ENCODE results near the gene CMIP. TPM values are rescaled to one million over a fixed set of nuclear protein-coding genes. Genes with fewer than 3 reads are reported as not detected.
"Not testable (repeated sequence)": the region's sequence is repeated elsewhere in the genome, so short reads cannot be mapped to it uniquely, and the experiment has no call there.

Gene CMIP
- total RNA-seq, 1 experiment from 2014 or later: 53.6 TPM

- intact Hi-C loops (cut with micrococcal nuclease): loop anchor here (1.0 to 10.0 kb wide), 6 partner anchors 89 to 320 kb away; no protein-coding TSS in a partner anchor
- Mint-ChIP-seq H3K27me3 (ENCODE audit: insufficient read depth, unreplicated experiment) (no peaks in the 10 kb centered on the region), H3K9me3 (ENCODE audit: unreplicated experiment) (no peaks in the 10 kb centered on the region), H3K36me3 (ENCODE audit: insufficient read depth, unreplicated experiment) (peaks cover 6% of the 10 kb centered on the region), H3K4me3 (ENCODE audit: unreplicated experiment) (no peak overlapping the region), H3K27ac (ENCODE audit: low read depth, unreplicated experiment) (no peak overlapping the region), H3K4me1 (ENCODE audit: insufficient read depth, unreplicated experiment) (peaks cover 27% of the 10 kb centered on the region)
- TF ChIP-seq, protein P1, sequence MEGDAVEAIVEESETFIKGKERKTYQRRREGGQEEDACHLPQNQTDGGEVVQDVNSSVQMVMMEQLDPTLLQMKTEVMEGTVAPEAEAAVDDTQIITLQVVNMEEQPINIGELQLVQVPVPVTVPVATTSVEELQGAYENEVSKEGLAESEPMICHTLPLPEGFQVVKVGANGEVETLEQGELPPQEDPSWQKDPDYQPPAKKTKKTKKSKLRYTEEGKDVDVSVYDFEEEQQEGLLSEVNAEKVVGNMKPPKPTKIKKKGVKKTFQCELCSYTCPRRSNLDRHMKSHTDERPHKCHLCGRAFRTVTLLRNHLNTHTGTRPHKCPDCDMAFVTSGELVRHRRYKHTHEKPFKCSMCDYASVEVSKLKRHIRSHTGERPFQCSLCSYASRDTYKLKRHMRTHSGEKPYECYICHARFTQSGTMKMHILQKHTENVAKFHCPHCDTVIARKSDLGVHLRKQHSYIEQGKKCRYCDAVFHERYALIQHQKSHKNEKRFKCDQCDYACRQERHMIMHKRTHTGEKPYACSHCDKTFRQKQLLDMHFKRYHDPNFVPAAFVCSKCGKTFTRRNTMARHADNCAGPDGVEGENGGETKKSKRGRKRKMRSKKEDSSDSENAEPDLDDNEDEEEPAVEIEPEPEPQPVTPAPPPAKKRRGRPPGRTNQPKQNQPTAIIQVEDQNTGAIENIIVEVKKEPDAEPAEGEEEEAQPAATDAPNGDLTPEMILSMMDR (IDR thresholded peaks at IDR 0.05; ENCODE audit: unreplicated experiment): peak; percentile 92
- ChIA-PET POLR2A (interaction anchor here (0.6 to 3.8 kb wide), 3 partner anchors 42 to 293 kb away, joined by 3 to 18 read pairs (median 3); no protein-coding TSS in a partner anchor), CTCF (interaction anchor here (0.5 to 5.8 kb wide), 34 partner anchors 15 to 1734 kb away, joined by 3 to 65 read pairs (median 4); no protein-coding TSS in a partner anchor)
- DNase-seq (ENCODE audit: unreplicated experiment): peak; percentile 75
- no TSS peak for BruUV-seq (replicated peaks)
These were observed 40.8 kb upstream of the CMIP start for GRCh38 chr16:81403601-81404391.

GRCh38 chr16:81405002-81405401, 39.6 kb upstream of the CMIP start:
- POLR2A ChIA-PET: interaction anchor here (0.9 to 3.8 kb wide), 6 partner anchors 20 to 216 kb away, joined by 3 to 18 read pairs (median 6); no protein-coding TSS in a partner anchor
- not testable (repeated sequence) for H3K27me3 Mint-ChIP-seq (ENCODE audit: insufficient read depth, unreplicated experiment); H3K4me3 Mint-ChIP-seq (ENCODE audit: unreplicated experiment); DNase-seq (ENCODE audit: unreplicated experiment); H3K9me3 Mint-ChIP-seq (ENCODE audit: unreplicated experiment); BruUV-seq (replicated peaks); H3K36me3 Mint-ChIP-seq (ENCODE audit: insufficient read depth, unreplicated experiment)
- peaks cover 32% of the 10 kb centered on the region for H3K4me1 Mint-ChIP-seq (ENCODE audit: insufficient read depth, unreplicated experiment)
- peak overlapping the region; percentile 87 for H3K27ac Mint-ChIP-seq (ENCODE audit: low read depth, unreplicated experiment)
- CTCF ChIA-PET: interaction anchor here (0.6 to 5.8 kb wide), 20 partner anchors 14 to 398 kb away, joined by 3 to 65 read pairs (median 5); partner anchors contain the start of genes CENPN and CMC2
- intact Hi-C loops (cut with micrococcal nuclease): loop anchor here (5.0 to 10.0 kb wide), 3 partner anchors 120 to 332 kb away; no protein-coding TSS in a partner anchor

DNA sequence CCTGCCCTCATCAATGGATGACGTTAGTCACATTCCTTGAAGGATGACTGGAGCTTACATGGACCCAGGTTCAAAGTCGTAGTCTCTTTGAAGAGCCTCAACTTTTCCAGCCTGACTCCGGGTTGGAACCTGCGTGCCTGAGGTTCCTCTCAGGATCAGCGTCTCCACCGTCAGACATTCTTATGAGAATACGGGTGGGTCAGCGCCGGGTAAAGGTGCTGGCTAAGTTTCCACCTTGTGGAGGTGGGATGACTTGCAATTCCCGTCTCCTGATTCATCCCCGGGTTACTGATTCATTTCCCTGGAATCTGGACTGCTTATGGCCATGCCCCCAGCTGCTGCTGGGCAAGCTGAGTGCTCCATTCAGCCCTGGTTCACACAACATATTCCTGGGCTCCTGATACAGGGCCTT, 38.9 kb upstream of the CMIP start:
- DNase-seq (ENCODE audit: unreplicated experiment): peak; percentile 93
- peaks cover 31% of the 10 kb centered on the region for H3K4me1 Mint-ChIP-seq (ENCODE audit: insufficient read depth, unreplicated experiment)
- intact Hi-C loops (cut with micrococcal nuclease): loop anchor here (5.0 to 10.0 kb wide), 3 partner anchors 119 to 332 kb away; no protein-coding TSS in a partner anchor
- CTCF ChIA-PET: interaction anchor here (0.6 to 4.0 kb wide), 13 partner anchors 8 to 399 kb away, joined by 3 to 34 read pairs (median 4); partner anchors contain the start of genes CENPN and CMC2
- H3K27ac Mint-ChIP-seq (ENCODE audit: low read depth, unreplicated experiment): peak overlapping the region; percentile 87
- peak overlapping the region; percentile 12 for H3K4me3 Mint-ChIP-seq (ENCODE audit: unreplicated experiment)
- no TSS peak for BruUV-seq (replicated peaks)
- no peaks in the 10 kb centered on the region for H3K27me3 Mint-ChIP-seq (ENCODE audit: insufficient read depth, unreplicated experiment)
- no peaks in the 10 kb centered on the region for H3K36me3 Mint-ChIP-seq (ENCODE audit: insufficient read depth, unreplicated experiment)
- H3K9me3 Mint-ChIP-seq (ENCODE audit: unreplicated experiment): no peaks in the 10 kb centered on the region
- TF ChIP-seq, protein P1 (IDR thresholded peaks at IDR 0.05; ENCODE audit: unreplicated experiment): peak; percentile 27
- POLR2A ChIA-PET: interaction anchor here (0.7 to 3.8 kb wide), 10 partner anchors 19 to 227 kb away, joined by 3 to 18 read pairs (median 4); no protein-coding TSS in a partner anchor

- BruUV-seq (replicated peaks): no TSS peak
- intact Hi-C loops (cut with micrococcal nuclease): loop anchor here (5.0 to 10.0 kb wide), 3 partner anchors 116 to 329 kb away; no protein-coding TSS in a partner anchor
- no peaks in the 10 kb centered on the region for H3K27me3 Mint-ChIP-seq (ENCODE audit: insufficient read depth, unreplicated experiment)
- H3K27ac Mint-ChIP-seq (ENCODE audit: low read depth, unreplicated experiment): no peak overlapping the region
- no peaks in the 10 kb centered on the region for H3K36me3 Mint-ChIP-seq (ENCODE audit: insufficient read depth, unreplicated experiment)
- no peaks in the 10 kb centered on the region for H3K9me3 Mint-ChIP-seq (ENCODE audit: unreplicated experiment)
- ChIA-PET CTCF (no interaction called here), POLR2A (interaction anchor here (0.9 kb wide), 1 partner anchor 39 kb away, joined by 4 read pairs; no protein-coding TSS in a partner anchor)
- peaks cover 24% of the 10 kb centered on the region for H3K4me1 Mint-ChIP-seq (ENCODE audit: insufficient read depth, unreplicated experiment)
- no peak for DNase-seq (ENCODE audit: unreplicated experiment)
- no peak overlapping the region for H3K4me3 Mint-ChIP-seq (ENCODE audit: unreplicated experiment)
- TF ChIP-seq, protein P1 (IDR thresholded peaks at IDR 0.05; ENCODE audit: unreplicated experiment): no peak
These were observed 36.1 kb upstream of the CMIP start for GRCh38 chr16:81408409-81408950.
